HepG2 (cell line): ENCODE measurements around the gene ZSCAN21. TPM values are rescaled to one million over a fixed set of nuclear protein-coding genes. Genes with fewer than 3 reads are reported as not detected.

ENCODE experiments used
- CREB1 ChIP-seq, 2 experiments: fragments of 450-650 bp in 1 of 2; IDR thresholded peaks; 2 replicates each; pipeline ENCODE4 v1.6.1; 2016 to 2017; ENCODE audit warnings: control low read depth in 1 of 2, mild to moderate bottlenecking in 1 of 2, missing compliant biosample characterization in 1 of 2, missing genetic modification characterization in 1 of 2
- KDM3A ChIP-seq: IDR thresholded peaks from 2 replicates; pipeline ENCODE4 v1.6.1; 2018; ENCODE audit warnings: low read depth, missing compliant biosample characterization
- KDM5B ChIP-seq: sonication (generic); formaldehyde crosslinking; IDR thresholded peaks from 2 replicates; pipeline ENCODE4 v1.4.0; 2020; ENCODE audit warnings: missing genetic modification reagents, mild to moderate bottlenecking, borderline replicate concordance
- KLF15 ChIP-seq: sonication (generic); formaldehyde crosslinking; IDR thresholded peaks from 2 replicates; pipeline ENCODE4 v1.8.1; 2023; ENCODE audit warnings: borderline replicate concordance, mild to moderate bottlenecking, inconsistent platforms, missing genetic modification reagents, mixed read lengths
- KLF16 ChIP-seq, 2 experiments: sonication (generic) in 1 of 2; formaldehyde crosslinking in 1 of 2; IDR thresholded peaks; 2 replicates each; pipeline versions ENCODE4 v1.6.1 to v1.8.0; 2016 to 2023; ENCODE audit warnings: missing genetic modification reagents in 2 of 2, missing compliant biosample characterization in 1 of 2
- PAF1 ChIP-seq: IDR thresholded peaks from 2 replicates; pipeline ENCODE4 v1.6.1; 2016; ENCODE audit warnings: missing genetic modification reagents, missing compliant biosample characterization
- PHF8 ChIP-seq: sonication (generic); formaldehyde crosslinking; IDR thresholded peaks from 2 replicates; pipeline ENCODE4 v1.5.0; 2020; ENCODE audit warnings: missing genetic modification reagents
- RARA ChIP-seq: IDR thresholded peaks from 2 replicates; pipeline ENCODE4 v1.6.1; 2016; ENCODE audit warnings: missing genetic modification reagents, missing compliant biosample characterization
- REL ChIP-seq: sonication (generic); formaldehyde crosslinking; conservative IDR thresholded peaks from 2 replicates; pipeline ENCODE4 v1.8.0; 2022; ENCODE audit warnings: mild to moderate bottlenecking, missing genetic modification reagents, moderate library complexity
- SIN3A ChIP-seq: IDR thresholded peaks from 2 replicates; pipeline ENCODE4 v1.6.1; 2011; ENCODE audit warnings: low read depth, mild to moderate bottlenecking, control low read depth, low read length, borderline replicate concordance
- SKI ChIP-seq: fragments of 450-650 bp; IDR thresholded peaks from one replicate; pipeline ENCODE4 v1.6.1; 2018; ENCODE audit warnings: mild to moderate bottlenecking; ENCODE audit not compliant: partially characterized antibody
- SMARCC2 ChIP-seq: fragments of 450-650 bp; IDR thresholded peaks from 2 replicates; pipeline ENCODE4 v1.6.1; 2017; ENCODE audit warnings: antibody characterized with exemption, mild to moderate bottlenecking
- SNAPC2 ChIP-seq: sonication (generic); formaldehyde crosslinking; IDR thresholded peaks from 2 replicates; pipeline ENCODE4 v1.8.1; 2022; ENCODE audit warnings: mild to moderate bottlenecking, missing genetic modification reagents
- TBX3 ChIP-seq: fragments of 450-650 bp; IDR thresholded peaks from 2 replicates; pipeline ENCODE4 v1.6.1; 2017; ENCODE audit warnings: antibody characterized with exemption, mild to moderate bottlenecking, inconsistent platforms, borderline replicate concordance
- YEATS4 ChIP-seq: sonication (generic); formaldehyde crosslinking; IDR thresholded peaks from 2 replicates; pipeline ENCODE4 v1.4.0; 2020; ENCODE audit warnings: missing genetic modification reagents, borderline replicate concordance
- ZBTB20 ChIP-seq: sonication (generic); formaldehyde crosslinking; IDR thresholded peaks from 2 replicates; pipeline ENCODE4 v1.8.1; 2023; ENCODE audit warnings: missing genetic modification reagents, low read depth, mild to moderate bottlenecking, borderline replicate concordance
- ZFYVE20 ChIP-seq: sonication (generic); formaldehyde crosslinking; IDR thresholded peaks from 2 replicates; pipeline ENCODE4 v1.8.0; 2023; ENCODE audit warnings: low read depth, mild to moderate bottlenecking, moderate library complexity, missing genetic modification reagents, borderline replicate concordance
- ZNF207 ChIP-seq: fragments of 450-650 bp; IDR thresholded peaks from 2 replicates; pipeline ENCODE4 v1.6.1; 2016; ENCODE audit warnings: antibody characterized with exemption, borderline replicate concordance
- ZNF501 ChIP-seq: sonication (generic); formaldehyde crosslinking; IDR thresholded peaks from 2 replicates; pipeline ENCODE4 v1.5.1; 2020; ENCODE audit warnings: mild to moderate bottlenecking, moderate library complexity, missing genetic modification reagents
- ZNF552 ChIP-seq: sonication (generic); formaldehyde crosslinking; IDR thresholded peaks from 2 replicates; pipeline ENCODE4 v1.9.0; 2022; ENCODE audit warnings: missing genetic modification reagents, mild to moderate bottlenecking, borderline replicate concordance
- ZNF572 ChIP-seq: sonication (generic); formaldehyde crosslinking; IDR thresholded peaks from 2 replicates; pipeline ENCODE4 v1.5.1; 2020; ENCODE audit warnings: mild to moderate bottlenecking, missing genetic modification reagents
- polyA plus RNA-seq, 8 experiments: library from polyadenylated mRNA; depleted of rRNA in 3 of 8; stranded (reverse) in 7 of 8; unstranded in 1 of 8; fragments of >200 nt; fragmentation: Illumina TruSeq in 4 of 8; extraction: Trizol in 4 of 8; gene quantifications; 2 replicates each; pipeline versions ENCODE4 v1.2.1 to v1.2.3, GENCODE V29; 2011 to 2016; ENCODE audit warnings: low read depth in 4 of 8, missing spikeins in 1 of 8, mixed read lengths in 1 of 8; ENCODE audit not compliant: insufficient read depth in 1 of 8
- total RNA-seq, 5 experiments: library from RNA; depleted of rRNA; stranded (reverse); fragments of >200 nt; fragmentation: Illumina TruSeq; extraction: Trizol; gene quantifications; 2 replicates each; pipeline ENCODE4 v1.2.3, GENCODE V29; 2016; ENCODE audit warnings: low read depth in 1 of 5
- TF ChIP-seq, protein P1 (sequence below): sonication (generic); formaldehyde crosslinking; IDR thresholded peaks from 2 replicates; pipeline ENCODE4 v1.4.0; 2020; ENCODE audit warnings: missing genetic modification reagents; ENCODE audit errors: not compliant biosample characterization
- TF ChIP-seq, protein P2 (sequence below): sonication (generic); formaldehyde crosslinking; IDR thresholded peaks from 2 replicates; pipeline ENCODE4 v1.4.0; 2020; ENCODE audit warnings: mild to moderate bottlenecking, missing genetic modification reagents
- TF ChIP-seq, protein P3 (sequence below): sonication (generic); formaldehyde crosslinking; conservative IDR thresholded peaks from 2 replicates; pipeline ENCODE4 v1.5.0; 2020; ENCODE audit warnings: missing genetic modification reagents
- TF ChIP-seq, protein P4 (sequence below): sonication (generic); IDR thresholded peaks from 2 replicates; pipeline ENCODE4 v1.6.1; 2016; ENCODE audit warnings: low read depth, borderline replicate concordance

Gene ZSCAN21
- total and polyA plus RNA-seq, 2 of the 13 experiments (the other 11 are each of a cell fraction or from before 2014, with no cell fraction given) = 7.0 to 10.0 TPM

DNA sequence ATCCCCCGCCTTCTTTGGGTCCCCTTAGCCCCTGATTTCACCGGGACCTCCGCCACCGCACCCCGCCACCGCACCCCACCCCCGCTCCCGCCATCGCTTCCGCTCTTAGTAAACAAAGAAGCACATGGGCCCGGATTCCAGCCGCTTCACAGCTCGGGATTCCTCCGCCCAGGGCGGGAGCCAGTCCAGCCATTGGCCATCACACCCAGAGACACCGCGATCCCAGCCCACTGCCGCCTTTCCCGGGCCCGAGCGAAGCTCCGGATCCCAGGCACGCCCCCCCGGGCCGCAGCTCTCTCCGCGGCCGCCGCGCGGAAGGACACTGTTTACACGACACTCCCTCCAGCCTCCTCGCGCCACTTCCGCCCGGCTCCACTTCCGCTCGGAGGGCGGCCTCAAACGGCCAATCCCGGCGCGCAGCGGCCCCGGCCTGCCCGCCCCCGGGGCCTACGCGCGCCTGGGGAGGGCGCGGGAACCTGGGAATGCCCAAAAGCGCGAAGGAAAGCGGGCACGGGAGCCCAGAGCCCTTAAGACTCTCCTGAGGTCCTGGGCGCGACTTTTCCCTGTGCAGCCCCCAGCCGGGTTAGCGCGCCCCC lies 50.9 kb downstream of the ZSCAN21 start (continued):
- TF ChIP-seq ZNF207 (no peak), KDM5B (CRISPR knock-in tag) (no peak), REL (no peak), SNAPC2 (0 out of 2 replicates have a peak, but pooled peaks have one; percentile 17), ZBTB20 (CRISPR knock-in tag) (peak; percentile 51; the same call in 1 of the 2 replicates), ZFYVE20 (CRISPR knock-in tag) (peak; percentile 41; the same call in 1 of the 2 replicates), KDM3A (CRISPR knock-in tag) (0 out of 2 replicates have a peak, but pooled peaks have one; percentile 49), ZNF501 (peak; percentile 83), PHF8 (CRISPR knock-in tag) (peak; percentile 53; the same call in 1 of the 2 replicates), RARA (CRISPR knock-in tag) (peak; percentile 41; the same call in 1 of the 2 replicates), KLF15 (CRISPR knock-in tag) (peak; percentile 64; the same call in 1 of the 2 replicates), ZNF552 (CRISPR knock-in tag) (0 out of 2 replicates have a peak, but pooled peaks have one; percentile 45), ZNF572 (CRISPR knock-in tag) (no peak), CREB1 (IDR thresholded peaks at IDR 0.05) (peak; percentile 89), CREB1 (CRISPR knock-in tag; IDR thresholded peaks at IDR 0.05) (peak; percentile 75; the same call in 1 of the 2 replicates), PAF1 (CRISPR knock-in tag) (no peak), SMARCC2 (no peak), YEATS4 (CRISPR knock-in tag) (peak; percentile 93), SIN3A (peak; percentile 97), TBX3 (peak; percentile 94), SKI (peak; percentile 81), KLF16 (CRISPR knock-in tag; IDR thresholded peaks at IDR 0.05) (peak; percentile 84 to 97)
- TF ChIP-seq, protein P1, sequence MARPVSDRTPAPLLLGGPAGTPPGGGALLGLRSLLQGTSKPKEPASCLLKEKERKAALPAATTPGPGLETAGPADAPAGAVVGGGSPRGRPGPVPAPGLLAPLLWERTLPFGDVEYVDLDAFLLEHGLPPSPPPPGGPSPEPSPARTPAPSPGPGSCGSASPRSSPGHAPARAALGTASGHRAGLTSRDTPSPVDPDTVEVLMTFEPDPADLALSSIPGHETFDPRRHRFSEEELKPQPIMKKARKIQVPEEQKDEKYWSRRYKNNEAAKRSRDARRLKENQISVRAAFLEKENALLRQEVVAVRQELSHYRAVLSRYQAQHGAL = no peak
- TF ChIP-seq, protein P2, sequence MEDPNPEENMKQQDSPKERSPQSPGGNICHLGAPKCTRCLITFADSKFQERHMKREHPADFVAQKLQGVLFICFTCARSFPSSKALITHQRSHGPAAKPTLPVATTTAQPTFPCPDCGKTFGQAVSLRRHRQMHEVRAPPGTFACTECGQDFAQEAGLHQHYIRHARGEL (CRISPR knock-in tag) = no peak
- TF ChIP-seq, protein P3, sequence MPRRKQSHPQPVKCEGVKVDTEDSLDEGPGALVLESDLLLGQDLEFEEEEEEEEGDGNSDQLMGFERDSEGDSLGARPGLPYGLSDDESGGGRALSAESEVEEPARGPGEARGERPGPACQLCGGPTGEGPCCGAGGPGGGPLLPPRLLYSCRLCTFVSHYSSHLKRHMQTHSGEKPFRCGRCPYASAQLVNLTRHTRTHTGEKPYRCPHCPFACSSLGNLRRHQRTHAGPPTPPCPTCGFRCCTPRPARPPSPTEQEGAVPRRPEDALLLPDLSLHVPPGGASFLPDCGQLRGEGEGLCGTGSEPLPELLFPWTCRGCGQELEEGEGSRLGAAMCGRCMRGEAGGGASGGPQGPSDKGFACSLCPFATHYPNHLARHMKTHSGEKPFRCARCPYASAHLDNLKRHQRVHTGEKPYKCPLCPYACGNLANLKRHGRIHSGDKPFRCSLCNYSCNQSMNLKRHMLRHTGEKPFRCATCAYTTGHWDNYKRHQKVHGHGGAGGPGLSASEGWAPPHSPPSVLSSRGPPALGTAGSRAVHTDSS = no peak
- TF ChIP-seq, protein P4, sequence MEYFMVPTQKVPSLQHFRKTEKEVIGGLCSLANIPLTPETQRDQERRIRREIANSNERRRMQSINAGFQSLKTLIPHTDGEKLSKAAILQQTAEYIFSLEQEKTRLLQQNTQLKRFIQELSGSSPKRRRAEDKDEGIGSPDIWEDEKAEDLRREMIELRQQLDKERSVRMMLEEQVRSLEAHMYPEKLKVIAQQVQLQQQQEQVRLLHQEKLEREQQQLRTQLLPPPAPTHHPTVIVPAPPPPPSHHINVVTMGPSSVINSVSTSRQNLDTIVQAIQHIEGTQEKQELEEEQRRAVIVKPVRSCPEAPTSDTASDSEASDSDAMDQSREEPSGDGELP = peak; percentile 67; the same call in 1 of the 2 replicates
